ENCODE data around the gene PTN. TPM values are rescaled to one million over a fixed set of nuclear protein-coding genes. Genes with fewer than 3 reads are reported as not detected.

The PTN gene
- total and polyA plus RNA-seq, 2 of the 13 experiments (the other 11 are each of a cell fraction or from before 2014, with no cell fraction given), result not detected

GRCh38 chr7:137254766-137255165 lies 88.8 kb downstream of the PTN start:
- in situ Hi-C loops (cut with HindIII; ENCODE audit: extremely low pct_ligation_motif_present, low pct_unique_long_range_greater_than_20kb) (no loop called here), intact Hi-C loops (cut with micrococcal nuclease; ENCODE audit: unreplicated experiment) (no loop called here)
- FAIRE-seq (no peak), ATAC-seq (no peak), DNase-seq (ENCODE audit: low spot score) (no peak)
- Histone ChIP-seq H3K9ac (ENCODE audit: insufficient read depth, low read depth, low read length) (no peak overlapping the region), H3K36me3 (replicated peaks in 1 of 2; ENCODE audit: control insufficient read depth in 1 of 2, insufficient read depth in 2 of 2, low read length in 2 of 2) (no peaks in the 10 kb centered on the region), H3K4me2 (ENCODE audit: low read depth, low read length) (no peak overlapping the region), H4K20me1 (ENCODE audit: insufficient read depth, low read length) (no peaks in the 10 kb centered on the region), H3K27me3 (ENCODE audit: control insufficient read depth in 1 of 2, insufficient read depth in 2 of 2, low read length in 2 of 2) (no peaks in the 10 kb centered on the region), H3K4me3 (replicated peaks in 1 of 3; ENCODE audit: insufficient read depth in 1 of 3, low read depth in 2 of 3, low read length in 3 of 3) (no peak overlapping the region), H3K79me2 (ENCODE audit: insufficient read depth, low read length) (no peaks in the 10 kb centered on the region), H3K9me3 (ENCODE audit: low read length) (no peaks in the 10 kb centered on the region), H2AFZ (ENCODE audit: low read length) (no peak overlapping the region), H3K4me1 (ENCODE audit: insufficient read depth, low read length) (no peaks in the 10 kb centered on the region), H3K27ac (ENCODE audit: extremely low read length, insufficient read depth, low read length) (no peak overlapping the region)
- no TSS peak for BruUV-seq (replicated peaks)
- TF ChIP-seq, protein P1, sequence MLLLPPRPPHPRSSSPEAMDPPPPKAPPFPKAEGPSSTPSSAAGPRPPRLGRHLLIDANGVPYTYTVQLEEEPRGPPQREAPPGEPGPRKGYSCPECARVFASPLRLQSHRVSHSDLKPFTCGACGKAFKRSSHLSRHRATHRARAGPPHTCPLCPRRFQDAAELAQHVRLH (CRISPR knock-in tag; IDR thresholded peaks at IDR 0.05; ENCODE audit: borderline replicate concordance, low read depth), result no peak
- TF ChIP-seq HNF4G (IDR thresholded peaks at IDR 0.05; ENCODE audit: borderline replicate concordance, low read depth, low read length) (no peak), HNF4G (CRISPR knock-in tag; IDR thresholded peaks at IDR 0.05; ENCODE audit: borderline replicate concordance, low read depth) (no peak), ATM (IDR thresholded peaks at IDR 0.05; ENCODE audit: borderline replicate concordance) (no peak), ZBTB8A (CRISPR knock-in tag; IDR thresholded peaks at IDR 0.05; ENCODE audit: borderline replicate concordance, low read depth) (no peak)
- WGBS (ENCODE audit: low lambda C conversion rate), result 0% methylated on average over 2 of the region's 2 CpGs
- ChIA-PET POLR2A (no interaction called here), CTCF (ENCODE audit: low intra/inter-chr PET ratio, low total read pairs) (no interaction called here)

GRCh38 chr7:137245890-137246289 lies 97.6 kb downstream of the PTN start:
- BruUV-seq (replicated peaks), result no TSS peak
- ChIA-PET POLR2A (no interaction called here), CTCF (ENCODE audit: low intra/inter-chr PET ratio, low total read pairs) (no interaction called here)
- no peaks in the 10 kb centered on the region for H3K27me3 ChIP-seq (ENCODE audit: control insufficient read depth in 1 of 2, insufficient read depth in 2 of 2, low read length in 2 of 2)
- H3K4me3 ChIP-seq (replicated peaks in 1 of 3; ENCODE audit: insufficient read depth in 1 of 3, low read depth in 2 of 3, low read length in 3 of 3), result no peak overlapping the region
- H3K9me3 ChIP-seq (ENCODE audit: low read length), result no peaks in the 10 kb centered on the region
- intact Hi-C loops (cut with micrococcal nuclease; ENCODE audit: unreplicated experiment), result no loop called here
- H3K36me3 ChIP-seq (replicated peaks in 1 of 2; ENCODE audit: control insufficient read depth in 1 of 2, insufficient read depth in 2 of 2, low read length in 2 of 2), result no peaks in the 10 kb centered on the region
- H4K20me1 ChIP-seq (ENCODE audit: insufficient read depth, low read length), result no peaks in the 10 kb centered on the region
- no peaks in the 10 kb centered on the region for H3K4me1 ChIP-seq (ENCODE audit: insufficient read depth, low read length)
- no peak overlapping the region for H3K9ac ChIP-seq (ENCODE audit: insufficient read depth, low read depth, low read length)
- DNase-seq (ENCODE audit: low spot score) (no peak), FAIRE-seq (no peak), ATAC-seq (no peak)
- in situ Hi-C loops (cut with HindIII; ENCODE audit: extremely low pct_ligation_motif_present, low pct_unique_long_range_greater_than_20kb), result no loop called here
- H3K27ac ChIP-seq (ENCODE audit: extremely low read length, insufficient read depth, low read length), result no peak overlapping the region
- 29% methylated on average over 2 of the region's 2 CpGs for WGBS (ENCODE audit: low lambda C conversion rate)
- H3K79me2 ChIP-seq (ENCODE audit: insufficient read depth, low read length), result no peaks in the 10 kb centered on the region
- H2AFZ ChIP-seq (ENCODE audit: low read length), result no peak overlapping the region
- H3K4me2 ChIP-seq (ENCODE audit: low read depth, low read length), result no peak overlapping the region
- TF ChIP-seq ZNF800 (CRISPR knock-in tag; IDR thresholded peaks at IDR 0.05), result no peak
- TF ChIP-seq SP140L (CRISPR knock-in tag; IDR thresholded peaks at IDR 0.05; ENCODE audit: borderline replicate concordance), result no peak
- no peak for TF ChIP-seq DMAP1 (CRISPR knock-in tag; IDR thresholded peaks at IDR 0.05)
- TF ChIP-seq NFIB (CRISPR knock-in tag; IDR thresholded peaks at IDR 0.05; ENCODE audit: borderline replicate concordance), result no peak
- TF ChIP-seq ZNF501 (CRISPR knock-in tag; IDR thresholded peaks at IDR 0.05), result no peak
- no peak for TF ChIP-seq KDM5B (CRISPR knock-in tag; IDR thresholded peaks at IDR 0.05; ENCODE audit: borderline replicate concordance)
- no peak for TF ChIP-seq ZNF136 (CRISPR knock-in tag; IDR thresholded peaks at IDR 0.05; ENCODE audit: low read depth)
- TF ChIP-seq ONECUT2 (CRISPR knock-in tag; IDR thresholded peaks at IDR 0.05), result no peak
- TF ChIP-seq, protein P2, sequence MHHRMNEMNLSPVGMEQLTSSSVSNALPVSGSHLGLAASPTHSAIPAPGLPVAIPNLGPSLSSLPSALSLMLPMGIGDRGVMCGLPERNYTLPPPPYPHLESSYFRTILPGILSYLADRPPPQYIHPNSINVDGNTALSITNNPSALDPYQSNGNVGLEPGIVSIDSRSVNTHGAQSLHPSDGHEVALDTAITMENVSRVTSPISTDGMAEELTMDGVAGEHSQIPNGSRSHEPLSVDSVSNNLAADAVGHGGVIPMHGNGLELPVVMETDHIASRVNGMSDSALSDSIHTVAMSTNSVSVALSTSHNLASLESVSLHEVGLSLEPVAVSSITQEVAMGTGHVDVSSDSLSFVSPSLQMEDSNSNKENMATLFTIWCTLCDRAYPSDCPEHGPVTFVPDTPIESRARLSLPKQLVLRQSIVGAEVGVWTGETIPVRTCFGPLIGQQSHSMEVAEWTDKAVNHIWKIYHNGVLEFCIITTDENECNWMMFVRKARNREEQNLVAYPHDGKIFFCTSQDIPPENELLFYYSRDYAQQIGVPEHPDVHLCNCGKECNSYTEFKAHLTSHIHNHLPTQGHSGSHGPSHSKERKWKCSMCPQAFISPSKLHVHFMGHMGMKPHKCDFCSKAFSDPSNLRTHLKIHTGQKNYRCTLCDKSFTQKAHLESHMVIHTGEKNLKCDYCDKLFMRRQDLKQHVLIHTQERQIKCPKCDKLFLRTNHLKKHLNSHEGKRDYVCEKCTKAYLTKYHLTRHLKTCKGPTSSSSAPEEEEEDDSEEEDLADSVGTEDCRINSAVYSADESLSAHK (CRISPR knock-in tag; IDR thresholded peaks at IDR 0.05; ENCODE audit: borderline replicate concordance), result no peak
- no peak for TF ChIP-seq SAFB2 (CRISPR knock-in tag; IDR thresholded peaks at IDR 0.05; ENCODE audit: borderline replicate concordance, low read depth)
- TF ChIP-seq AGO2 (optimal IDR thresholded peaks at IDR 0.05; ENCODE audit: low read depth, low read length), result no peak

Data from HepG2 (cell line).